SU-DHL-6 (cell line): ENCODE measurements around the gene ADAM10.

Experiments
- EZH2phosphoT487 ChIP-seq: fragments of 200-600 bp; sonication (generic), shearing (Covaris generic); conservative IDR thresholded peaks from 2 replicates; pipeline ENCODE4 v1.6.1; 2018; ENCODE audit warnings: mild to moderate bottlenecking, antibody characterized with exemption, low read length, moderate library complexity, mixed read lengths
- TF ChIP-seq, protein P1 (sequence below): fragments of 200-600 bp; sonication (generic); IDR thresholded peaks from one replicate; pipeline ENCODE4 v1.5.1; 2017; ENCODE audit warnings: antibody characterized with exemption, mild to moderate bottlenecking, low read length, moderate library complexity; ENCODE audit not compliant: insufficient read depth, poor library complexity, severe bottlenecking

GRCh38 chr15:58694641-58695398 is 54.7 kb downstream of the ADAM10 start:
- TF ChIP-seq, protein P1, sequence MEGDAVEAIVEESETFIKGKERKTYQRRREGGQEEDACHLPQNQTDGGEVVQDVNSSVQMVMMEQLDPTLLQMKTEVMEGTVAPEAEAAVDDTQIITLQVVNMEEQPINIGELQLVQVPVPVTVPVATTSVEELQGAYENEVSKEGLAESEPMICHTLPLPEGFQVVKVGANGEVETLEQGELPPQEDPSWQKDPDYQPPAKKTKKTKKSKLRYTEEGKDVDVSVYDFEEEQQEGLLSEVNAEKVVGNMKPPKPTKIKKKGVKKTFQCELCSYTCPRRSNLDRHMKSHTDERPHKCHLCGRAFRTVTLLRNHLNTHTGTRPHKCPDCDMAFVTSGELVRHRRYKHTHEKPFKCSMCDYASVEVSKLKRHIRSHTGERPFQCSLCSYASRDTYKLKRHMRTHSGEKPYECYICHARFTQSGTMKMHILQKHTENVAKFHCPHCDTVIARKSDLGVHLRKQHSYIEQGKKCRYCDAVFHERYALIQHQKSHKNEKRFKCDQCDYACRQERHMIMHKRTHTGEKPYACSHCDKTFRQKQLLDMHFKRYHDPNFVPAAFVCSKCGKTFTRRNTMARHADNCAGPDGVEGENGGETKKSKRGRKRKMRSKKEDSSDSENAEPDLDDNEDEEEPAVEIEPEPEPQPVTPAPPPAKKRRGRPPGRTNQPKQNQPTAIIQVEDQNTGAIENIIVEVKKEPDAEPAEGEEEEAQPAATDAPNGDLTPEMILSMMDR, result no peak
- no peak for TF ChIP-seq EZH2phosphoT487
